SU-DHL-6 (cell line): ENCODE data around the gene POLG.

ENCODE experiments used
- H2AFZ ChIP-seq: fragments of 200-600 bp; sonication (generic); 2 replicates; pipeline ENCODE4 v1.6.1; 2014; ENCODE audit warnings: low read depth, mild to moderate bottlenecking, moderate library complexity, mixed read lengths, antibody characterized with exemption, low read length; ENCODE audit not compliant: severe bottlenecking
- H3F3A ChIP-seq: fragments of 200-600 bp; shearing (Covaris generic); 2 replicates; pipeline ENCODE4 v1.6.0; 2016; ENCODE audit warnings: antibody characterized with exemption, mild to moderate bottlenecking; ENCODE audit not compliant: insufficient read depth
- H3K27ac ChIP-seq: fragments of 200-600 bp; sonication (generic); 2 replicates; pipeline ENCODE4 v1.5.1; 2016; ENCODE audit warnings: low read depth, mild to moderate bottlenecking, low read length, moderate library complexity, mixed read lengths
- H3K27me3 ChIP-seq: fragments of 200-600 bp; sonication (generic), shearing (Covaris generic); 2 replicates; pipeline ENCODE4 v1.6.0; 2014; ENCODE audit warnings: mild to moderate bottlenecking, low read length
- H3K36me3 ChIP-seq: fragments of 200-600 bp; sonication (generic); 2 replicates; pipeline ENCODE4 v1.6.1; 2014; ENCODE audit warnings: mild to moderate bottlenecking, low read length, mixed read lengths
- H3K4me2 ChIP-seq: fragments of 300-600, 200-600 bp; shearing (Covaris generic), sonication (generic); 2 replicates; pipeline ENCODE4 v1.6.0; 2014; ENCODE audit warnings: low read length, low read depth, mild to moderate bottlenecking; ENCODE audit not compliant: poor library complexity, severe bottlenecking
- H3K4me3 ChIP-seq: fragments of 200-600 bp; sonication (generic); 2 replicates; pipeline ENCODE4 v1.5.1; 2014; ENCODE audit warnings: antibody characterized with exemption, low read length, mild to moderate bottlenecking, mixed read lengths; ENCODE audit not compliant: insufficient read depth, poor library complexity, severe bottlenecking
- H3K79me2 ChIP-seq: fragments of 200-600 bp; sonication (generic); 2 replicates; pipeline ENCODE4 v1.6.1; 2014; ENCODE audit warnings: mild to moderate bottlenecking, low read length, moderate library complexity; ENCODE audit not compliant: insufficient read depth
- H3K9ac ChIP-seq: fragments of 200-600 bp; sonication (generic); 2 replicates; pipeline ENCODE4 v1.7.0; 2014; ENCODE audit warnings: mild to moderate bottlenecking, low read length
- H3K9me2 ChIP-seq: fragments of 200-600 bp; sonication (generic); replicated peaks from 2 replicates; pipeline ENCODE4 v1.6.1; 2014; ENCODE audit warnings: low read length; ENCODE audit not compliant: insufficient read depth
- H3K9me3 ChIP-seq: fragments of 200-600 bp; sonication (generic); 2 replicates; pipeline ENCODE4 v1.6.1; 2014; ENCODE audit warnings: low read length, mixed read lengths; ENCODE audit not compliant: insufficient read depth
- H4K20me1 ChIP-seq: fragments of 200-600 bp; sonication (generic); 2 replicates; pipeline ENCODE4 v1.6.1; 2014; ENCODE audit warnings: low read depth, mild to moderate bottlenecking, antibody characterized with exemption, low read length, moderate library complexity, mixed read lengths
- CTCF ChIP-seq: fragments of 200-600 bp; sonication (generic); IDR thresholded peaks from one replicate; pipeline ENCODE4 v1.5.1; 2017; ENCODE audit warnings: antibody characterized with exemption, mild to moderate bottlenecking, low read length, moderate library complexity; ENCODE audit not compliant: insufficient read depth, poor library complexity, severe bottlenecking
- EZH2phosphoT487 ChIP-seq: fragments of 200-600 bp; sonication (generic), shearing (Covaris generic); conservative IDR thresholded peaks from 2 replicates; pipeline ENCODE4 v1.6.1; 2018; ENCODE audit warnings: mild to moderate bottlenecking, antibody characterized with exemption, low read length, moderate library complexity, mixed read lengths

POLG gene

GRCh38 chr15:89321521-89322410, 12.9 kb downstream of the POLG start:
- no peak overlapping the region for H3K4me2 ChIP-seq
- H3K4me3 ChIP-seq, result no peak overlapping the region
- H3K36me3 ChIP-seq, result peaks cover 16% of the 10 kb centered on the region
- no peak for TF ChIP-seq CTCF
- TF ChIP-seq EZH2phosphoT487, result no peak
- H3K9me2 ChIP-seq, result no peaks in the 10 kb centered on the region
- H3K27ac ChIP-seq, result no peak overlapping the region
- no peaks in the 10 kb centered on the region for H3K79me2 ChIP-seq
- no peaks in the 10 kb centered on the region for H3K9me3 ChIP-seq
- H3K27me3 ChIP-seq, result no peaks in the 10 kb centered on the region
- no peaks in the 10 kb centered on the region for H4K20me1 ChIP-seq
- H2AFZ ChIP-seq, result no peak overlapping the region
- peaks cover 27% of the 10 kb centered on the region for H3F3A ChIP-seq
- no peak overlapping the region for H3K9ac ChIP-seq

- no peak overlapping the region for H3K4me3 ChIP-seq
- H4K20me1 ChIP-seq, result no peaks in the 10 kb centered on the region; the same call in 1 of the 2 replicates
- no peaks in the 10 kb centered on the region for H3K9me2 ChIP-seq
- no peak overlapping the region for H3K27ac ChIP-seq
- no peaks in the 10 kb centered on the region for H3K9me3 ChIP-seq
- no peaks in the 10 kb centered on the region for H3K27me3 ChIP-seq
- H3K4me2 ChIP-seq, result no peak overlapping the region
- no peak overlapping the region for H2AFZ ChIP-seq
- H3K79me2 ChIP-seq, result no peaks in the 10 kb centered on the region
- peaks cover 43% of the 10 kb centered on the region for H3F3A ChIP-seq
- H3K36me3 ChIP-seq, result peaks cover 28% of the 10 kb centered on the region
- TF ChIP-seq EZH2phosphoT487, result no peak
- no peak for TF ChIP-seq CTCF
- no peak overlapping the region for H3K9ac ChIP-seq
Measured at GRCh38 chr15:89320200-89320599, 14.4 kb downstream of the POLG start.

GRCh38 chr15:89319678-89320077, 14.9 kb downstream of the POLG start:
- H3K27me3 ChIP-seq, result no peaks in the 10 kb centered on the region
- H3K4me3 ChIP-seq, result no peak overlapping the region
- no peaks in the 10 kb centered on the region for H3K9me3 ChIP-seq
- no peak overlapping the region for H3K9ac ChIP-seq
- no peaks in the 10 kb centered on the region for H3K9me2 ChIP-seq
- no peak overlapping the region for H3K4me2 ChIP-seq
- H4K20me1 ChIP-seq, result no peaks in the 10 kb centered on the region; the same call in 1 of the 2 replicates
- H3K27ac ChIP-seq, result no peak overlapping the region
- no peak overlapping the region for H2AFZ ChIP-seq
- H3K36me3 ChIP-seq, result peaks cover 31% of the 10 kb centered on the region
- no peaks in the 10 kb centered on the region for H3K79me2 ChIP-seq
- peaks cover 44% of the 10 kb centered on the region for H3F3A ChIP-seq
- TF ChIP-seq EZH2phosphoT487 (no peak), CTCF (no peak)
